ENCODE results near the gene TTC7B. TPM values are rescaled to one million over a fixed set of nuclear protein-coding genes. Genes with fewer than 3 reads are reported as not detected.
A peak's percentile ranks its signal among the peaks of the same experiment; 100 is the strongest.

Gene TTC7B
- total and polyA plus RNA-seq, 2 of the 8 experiments (the other 6 are each of a cell fraction or from before 2014, with no cell fraction given), result 23.7 to 34.0 TPM

GRCh38 chr14:90498198-90498597 lies 318.0 kb downstream of the TTC7B start:
- Histone ChIP-seq H2BK5ac (ENCODE audit: low read depth, low read length) (no peak overlapping the region), H3K36me3 (ENCODE audit: control insufficient read depth in 2 of 4, insufficient read depth in 4 of 4, low read length in 3 of 4) (no peaks in the 10 kb centered on the region), H3K23me2 (ENCODE audit: low read depth, low read length) (no peaks in the 10 kb centered on the region; the same call in 1 of the 2 replicates), H3K56ac (replicated peaks; ENCODE audit: insufficient read length, low read depth, low read length) (no peak overlapping the region), H3K79me1 (ENCODE audit: low read depth, low read length) (no peaks in the 10 kb centered on the region), H3K14ac (ENCODE audit: insufficient read length) (no peak overlapping the region), H4K8ac (ENCODE audit: extremely low read depth, insufficient read depth, low read length) (no peak overlapping the region), H3K27me3 (replicated peaks in 1 of 4; ENCODE audit: control insufficient read depth in 3 of 4, extremely low read depth in 1 of 4, insufficient read depth in 3 of 4, low read length in 3 of 4) (no peaks in the 10 kb centered on the region), H3K23ac (ENCODE audit: insufficient read length) (no peak overlapping the region), H3K18ac (ENCODE audit: extremely low read depth, low read length) (no peak overlapping the region), H2BK12ac (ENCODE audit: low read depth, low read length) (no peak overlapping the region), H4K5ac (ENCODE audit: insufficient read length, low read depth, low read length) (no peak overlapping the region), H2BK15ac (ENCODE audit: low read length) (no peak overlapping the region), H4K20me1 (replicated peaks in 1 of 2; ENCODE audit: control insufficient read depth in 1 of 2, insufficient read depth in 2 of 2, low read length in 2 of 2) (no peaks in the 10 kb centered on the region), H3K27ac (ENCODE audit: low read depth, low read length) (no peak overlapping the region), H3K4me2 (ENCODE audit: insufficient read depth in 1 of 2, low read depth in 2 of 2, low read length in 2 of 2) (no peak overlapping the region), H2AFZ (ENCODE audit: low read length) (no peak overlapping the region), H4K91ac (replicated peaks; ENCODE audit: insufficient read length, low read length) (no peak overlapping the region), H2BK20ac (ENCODE audit: low read length) (no peak overlapping the region), H3K4ac (replicated peaks; ENCODE audit: insufficient read length, low read depth, low read length) (no peak overlapping the region), H2BK120ac (replicated peaks; ENCODE audit: low read depth, low read length) (no peak overlapping the region), H3K9me3 (ENCODE audit: insufficient read depth in 2 of 2, low read depth in 1 of 2, low read length in 1 of 2) (no peaks in the 10 kb centered on the region), H3K79me2 (ENCODE audit: control insufficient read depth in 1 of 2, insufficient read depth in 2 of 2, low read length in 2 of 2) (no peaks in the 10 kb centered on the region), H3K9ac (replicated peaks in 1 of 4; ENCODE audit: extremely low read depth in 1 of 4, low read depth in 3 of 4, low read length in 3 of 4) (no peak overlapping the region), H2AK5ac (ENCODE audit: low read depth, low read length) (no peak overlapping the region), H3K4me3 (ENCODE audit: extremely low read depth in 1 of 4, insufficient read depth in 2 of 4, low read depth in 3 of 4, low read length in 4 of 4) (no peak overlapping the region), H3K4me1 (replicated peaks in 1 of 4; ENCODE audit: control insufficient read depth in 3 of 4, insufficient read depth in 4 of 4, low read length in 3 of 4) (peaks cover 3 to 18% (median 10%) of the 10 kb centered on the region in 4 experiments; a peak in 6 of 7 replicates)
- ChIA-PET CTCF (ENCODE audit: partially characterized antibody) (interaction anchor here (1.2 to 1.8 kb wide), 3 partner anchors 15 to 199 kb away, joined by 3 to 6 read pairs (median 4); no protein-coding TSS in a partner anchor), POLR2A (ENCODE audit: partially characterized antibody) (interaction anchor here (1.3 to 2.0 kb wide), 2 partner anchors 14 to 101 kb away, joined by 3 to 8 read pairs; partner anchors contain the start of gene CALM1)
- DNase-seq (ENCODE audit: low read depth in 1 of 2, low spot score in 2 of 2) (peak in 1 of 2 experiments; percentile 4), FAIRE-seq (no peak)
- TF ChIP-seq KDM5A (IDR thresholded peaks at IDR 0.05; ENCODE audit: low read length) (no peak), CHD1 (IDR thresholded peaks at IDR 0.05; ENCODE audit: low read depth, low read length) (no peak)
